OCI-LY1 (cell line): ENCODE results near the gene OR51F2.

Experiments used
- EZH2 ChIP-seq: fragments of 200-600 bp; sonication (generic), shearing (Covaris generic); IDR thresholded peaks from 2 replicates; pipeline ENCODE4 v1.8.0; 2017; ENCODE audit warnings: borderline replicate concordance, mixed run types, mild to moderate bottlenecking, antibody characterized with exemption, low read length, moderate library complexity, mixed read lengths
- TF ChIP-seq, protein P1 (sequence below): fragments of 200-600 bp; sonication (generic), shearing (Covaris generic); IDR thresholded peaks from 2 replicates; pipeline ENCODE4 v1.5.1; 2017; ENCODE audit warnings: mild to moderate bottlenecking, antibody characterized with exemption, low read length, moderate library complexity, mixed read lengths

DNA sequence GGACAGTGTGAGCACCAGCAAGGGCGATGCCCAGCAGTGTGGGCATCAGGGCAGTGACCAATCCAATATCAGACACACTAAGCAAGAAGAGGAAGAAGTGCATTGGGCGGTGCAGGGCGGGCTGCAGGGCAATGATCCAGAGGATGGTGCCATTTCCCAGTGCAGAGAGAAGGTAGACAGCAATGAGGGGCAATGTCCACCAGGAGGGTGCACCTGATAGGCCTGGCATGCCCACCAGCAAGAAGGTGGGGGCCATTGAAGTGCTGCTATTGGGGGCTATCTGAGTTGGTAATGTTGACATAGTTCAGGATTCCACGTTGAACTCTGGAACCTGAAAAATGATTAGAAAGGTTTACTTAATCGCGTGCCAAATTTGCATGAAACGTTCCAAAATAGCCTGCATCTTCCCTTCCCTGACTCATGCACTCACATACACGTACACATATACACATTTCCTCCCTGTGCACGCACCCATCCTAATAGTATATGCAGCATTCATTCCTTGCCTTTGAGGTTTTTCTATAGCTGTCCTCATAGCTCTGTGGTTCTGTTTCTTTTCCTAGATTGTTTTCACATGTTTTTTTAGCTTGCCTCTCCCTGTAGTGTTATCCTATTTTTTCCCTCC is 27.9 kb downstream of the OR51F2 start, which contains the start of gene OR51S1:
- TF ChIP-seq, protein P1, sequence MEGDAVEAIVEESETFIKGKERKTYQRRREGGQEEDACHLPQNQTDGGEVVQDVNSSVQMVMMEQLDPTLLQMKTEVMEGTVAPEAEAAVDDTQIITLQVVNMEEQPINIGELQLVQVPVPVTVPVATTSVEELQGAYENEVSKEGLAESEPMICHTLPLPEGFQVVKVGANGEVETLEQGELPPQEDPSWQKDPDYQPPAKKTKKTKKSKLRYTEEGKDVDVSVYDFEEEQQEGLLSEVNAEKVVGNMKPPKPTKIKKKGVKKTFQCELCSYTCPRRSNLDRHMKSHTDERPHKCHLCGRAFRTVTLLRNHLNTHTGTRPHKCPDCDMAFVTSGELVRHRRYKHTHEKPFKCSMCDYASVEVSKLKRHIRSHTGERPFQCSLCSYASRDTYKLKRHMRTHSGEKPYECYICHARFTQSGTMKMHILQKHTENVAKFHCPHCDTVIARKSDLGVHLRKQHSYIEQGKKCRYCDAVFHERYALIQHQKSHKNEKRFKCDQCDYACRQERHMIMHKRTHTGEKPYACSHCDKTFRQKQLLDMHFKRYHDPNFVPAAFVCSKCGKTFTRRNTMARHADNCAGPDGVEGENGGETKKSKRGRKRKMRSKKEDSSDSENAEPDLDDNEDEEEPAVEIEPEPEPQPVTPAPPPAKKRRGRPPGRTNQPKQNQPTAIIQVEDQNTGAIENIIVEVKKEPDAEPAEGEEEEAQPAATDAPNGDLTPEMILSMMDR, result no peak
- TF ChIP-seq EZH2, result no peak
